HAP-1 (cell line): ENCODE measurements around the gene PDIA2.

Source experiments
- DNase-seq, 2 experiments: peaks; one replicate each; pipeline ENCODE4 v3.0.0-alpha.2; 2016 to 2020; ENCODE audit warnings: low spot score in 2 of 2
- H3K27me3 ChIP-seq: fragments of 250-450 bp; sonication (Bioruptor Pico); 2 replicates; pipeline ENCODE4 v1.5.1; 2020; ENCODE audit warnings: low read depth, mild to moderate bottlenecking, moderate library complexity
- H3K36me3 ChIP-seq: fragments of 250-450 bp; sonication (Bioruptor Pico); replicated peaks from 2 replicates; pipeline ENCODE4 v1.5.1; 2020; ENCODE audit warnings: mild to moderate bottlenecking
- H3K4me1 ChIP-seq: fragments of 250-450 bp; sonication (Bioruptor Pico); 2 replicates; pipeline ENCODE4 v1.5.1; 2020; ENCODE audit warnings: mild to moderate bottlenecking
- H3K4me3 ChIP-seq: fragments of 250-450 bp; sonication (Bioruptor Pico); 2 replicates; pipeline ENCODE4 v1.5.1; 2020; ENCODE audit warnings: mild to moderate bottlenecking, moderate library complexity
- H3K9me3 ChIP-seq: fragments of 250-450 bp; sonication (Bioruptor Pico); 2 replicates; pipeline ENCODE4 v1.5.1; 2020; ENCODE audit warnings: mild to moderate bottlenecking, moderate library complexity
- in situ Hi-C: fragments of 300-500 bp; cut with MboI; formaldehyde crosslinking; loops from 3 replicates; pipeline ENCODE4 v1.14.3; 2020; ENCODE audit warnings: low sequenced_read_pairs, inconsistent platforms, mixed read lengths

PDIA2 gene

DNA sequence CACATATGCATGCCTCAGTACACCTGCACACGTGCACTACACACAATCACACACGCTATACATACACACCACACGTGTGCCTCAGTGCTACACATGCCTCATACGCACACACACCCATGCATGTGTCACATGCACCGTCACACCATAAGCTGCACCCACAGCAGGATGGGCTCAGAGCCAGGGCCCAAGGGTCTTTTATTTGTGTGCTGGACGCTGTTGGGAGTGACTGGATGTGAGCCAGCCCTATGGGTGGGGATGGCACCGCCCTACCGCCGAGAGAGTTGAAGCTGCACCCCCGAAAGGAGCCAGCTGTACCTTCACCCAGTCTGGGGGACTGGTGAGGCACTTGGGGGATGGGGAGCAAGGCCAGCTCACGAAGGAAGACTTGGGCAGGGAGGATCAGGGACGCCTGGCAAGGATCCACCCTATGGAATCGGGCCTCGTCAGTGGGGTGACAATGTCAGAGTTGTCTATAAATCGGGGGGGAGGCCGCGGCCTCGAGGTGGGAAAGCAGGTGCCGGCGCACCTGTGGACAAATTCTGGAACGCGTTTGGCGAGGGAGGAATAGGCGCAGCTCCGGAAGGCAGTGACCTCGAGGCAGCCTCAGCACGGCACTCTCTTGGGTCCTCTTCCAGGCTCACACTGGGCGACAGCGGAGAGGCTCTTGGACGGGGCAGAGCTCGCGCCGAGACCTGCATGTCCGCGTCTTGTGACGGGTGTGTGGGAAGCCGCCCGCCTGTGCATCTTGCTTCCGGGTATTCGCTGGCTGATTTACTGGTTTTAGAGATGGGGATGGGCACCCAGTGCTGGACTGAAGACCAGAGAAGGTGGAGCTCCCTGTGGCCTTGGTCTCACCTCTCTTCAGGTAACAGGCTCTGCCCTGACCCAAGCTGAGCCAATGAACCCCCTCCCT is 14.6 kb upstream of the PDIA2 start:
- H3K36me3 ChIP-seq: peaks cover 3% of the 10 kb centered on the region
- no peaks in the 10 kb centered on the region for H3K27me3 ChIP-seq
- no peaks in the 10 kb centered on the region for H3K9me3 ChIP-seq
- in situ Hi-C loops: no loop called here
- no peaks in the 10 kb centered on the region; the same call in 1 of the 2 replicates for H3K4me1 ChIP-seq
- no peak for DNase-seq
- H3K4me3 ChIP-seq: no peak overlapping the region

DNA sequence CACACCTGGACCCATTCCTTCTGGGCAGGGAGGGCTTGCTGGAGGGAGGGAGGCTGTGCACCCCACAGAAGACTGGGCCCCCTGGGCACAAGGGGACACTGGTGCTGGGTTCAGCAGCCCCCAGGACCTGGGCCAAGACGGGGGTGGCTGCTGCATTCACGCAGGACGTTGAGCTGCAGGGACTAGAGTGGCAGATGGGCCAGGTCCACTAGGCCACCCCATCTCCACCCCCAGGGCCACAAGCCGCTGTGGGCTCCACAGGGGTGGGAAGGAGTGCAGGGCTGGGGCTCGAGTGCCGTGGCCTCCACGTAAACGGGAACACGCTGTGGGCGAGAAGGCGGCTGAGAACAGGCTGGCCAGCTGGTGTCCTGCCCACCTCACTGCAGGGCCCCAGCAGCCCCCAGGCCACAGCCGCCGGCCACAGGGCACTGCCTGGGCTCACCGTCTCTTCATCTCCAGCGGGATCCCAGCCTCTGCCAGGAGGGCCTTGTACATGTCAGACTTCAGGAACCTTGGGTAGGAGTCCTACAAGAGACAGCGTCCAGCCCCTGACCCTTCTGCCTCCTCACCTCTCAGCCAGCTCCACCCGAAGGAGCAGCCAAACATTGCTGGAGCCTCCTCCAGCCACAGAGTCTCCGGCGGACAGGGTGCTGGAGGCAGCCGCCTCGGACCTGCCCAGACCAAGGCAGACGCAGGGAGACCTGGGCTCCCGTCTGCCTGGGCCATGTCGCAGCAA is 13.7 kb upstream of the PDIA2 start:
- Histone ChIP-seq H3K36me3 (peaks cover 3% of the 10 kb centered on the region), H3K9me3 (no peaks in the 10 kb centered on the region), H3K4me3 (no peak overlapping the region), H3K4me1 (no peaks in the 10 kb centered on the region; the same call in 1 of the 2 replicates), H3K27me3 (no peaks in the 10 kb centered on the region)
- in situ Hi-C loops: no loop called here
- DNase-seq: no peak

DNA sequence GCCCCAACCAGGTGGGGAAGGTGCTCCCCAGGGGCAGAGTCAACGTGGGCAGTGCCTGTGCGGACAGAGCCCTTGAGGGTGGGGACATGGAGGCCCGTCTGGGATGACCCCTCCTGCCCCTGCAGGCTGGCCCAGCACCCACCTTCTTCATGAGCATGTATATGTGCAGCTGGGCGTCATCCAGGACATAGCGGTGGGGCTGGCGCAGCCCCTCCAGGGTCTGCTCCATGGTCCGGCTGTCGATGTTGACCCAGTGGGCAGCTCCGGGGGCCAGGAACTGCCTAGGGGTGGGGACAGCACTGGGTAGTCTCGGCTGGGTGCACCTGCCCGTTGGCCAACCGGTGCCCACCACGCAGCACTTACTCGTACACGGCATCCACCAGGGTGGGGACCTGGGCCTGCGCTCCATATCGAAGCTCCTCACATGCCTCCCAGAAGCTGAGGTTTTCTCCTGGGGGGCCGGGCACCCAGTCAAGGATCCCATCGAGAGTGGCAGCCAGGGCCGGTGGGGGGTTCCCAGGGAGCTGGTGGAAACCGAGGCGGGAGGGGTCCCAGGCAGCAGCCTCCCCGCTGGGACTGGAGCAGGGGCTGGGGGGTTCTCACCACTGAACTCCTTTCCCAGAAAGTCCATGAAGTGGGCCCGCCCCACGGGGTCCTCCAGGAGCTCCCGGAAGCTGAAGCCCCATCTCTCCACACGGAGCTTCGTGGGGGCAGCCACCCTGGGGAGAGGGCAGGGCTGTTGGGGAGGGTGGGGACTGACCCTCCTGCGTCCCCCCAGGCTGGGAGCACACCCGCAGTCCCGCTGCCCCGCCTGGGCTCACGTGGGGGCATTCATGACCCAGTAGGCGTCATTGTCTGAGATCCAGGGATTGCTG is 12.3 kb upstream of the PDIA2 start:
- Histone ChIP-seq H3K9me3 (no peaks in the 10 kb centered on the region), H3K36me3 (no peaks in the 10 kb centered on the region), H3K27me3 (no peaks in the 10 kb centered on the region), H3K4me1 (no peaks in the 10 kb centered on the region; the same call in 1 of the 2 replicates), H3K4me3 (no peak overlapping the region)
- in situ Hi-C loops: no loop called here
- no peak for DNase-seq

DNA sequence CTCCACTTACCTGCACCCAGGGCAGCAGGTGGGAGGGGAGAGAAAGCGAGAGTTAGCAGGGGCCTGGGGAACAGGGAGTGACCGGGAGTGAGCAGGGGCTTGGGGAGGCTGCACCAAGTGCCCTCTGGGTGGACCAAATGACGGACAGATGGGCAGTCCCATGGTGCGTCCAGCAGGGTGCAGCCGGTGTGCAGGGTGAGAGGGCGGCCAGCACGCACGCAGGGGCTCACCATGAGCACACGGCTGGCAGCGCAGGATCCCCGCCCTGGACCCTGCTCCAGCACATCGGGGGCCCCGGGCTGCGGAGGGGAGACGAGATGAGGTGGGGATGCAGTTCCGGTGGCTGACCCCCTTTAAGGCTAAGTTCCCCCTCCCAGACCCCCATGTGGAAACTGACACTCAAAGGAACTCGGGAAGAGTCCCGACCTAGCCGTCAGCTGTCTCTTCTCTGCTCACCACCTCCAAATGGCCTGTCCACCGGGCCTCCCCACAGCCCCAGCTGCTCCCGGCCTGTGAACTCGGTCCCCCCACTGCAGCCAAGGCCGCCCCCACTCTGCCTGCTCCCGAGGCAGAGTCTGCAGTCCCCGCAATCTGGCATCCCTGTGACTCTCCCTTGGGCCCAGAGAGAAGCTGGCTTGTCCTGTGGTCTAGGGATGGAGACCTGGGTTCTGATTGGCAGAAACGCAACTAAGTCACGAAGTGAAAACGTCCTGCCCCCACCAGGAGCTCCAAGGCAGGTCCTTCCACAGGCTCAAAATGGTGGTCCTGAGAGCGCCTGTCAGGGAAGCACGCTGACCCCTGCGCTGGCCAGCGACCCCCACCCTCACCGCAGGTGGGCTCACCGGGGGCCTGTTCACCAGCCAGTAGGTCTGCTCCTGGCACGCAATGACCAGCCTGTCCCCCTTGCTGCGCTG is 10.1 kb upstream of the PDIA2 start:
- Histone ChIP-seq H3K9me3 (no peaks in the 10 kb centered on the region), H3K4me1 (no peaks in the 10 kb centered on the region; the same call in 1 of the 2 replicates), H3K36me3 (no peaks in the 10 kb centered on the region), H3K27me3 (no peaks in the 10 kb centered on the region), H3K4me3 (no peak overlapping the region)
- DNase-seq: no peak
- in situ Hi-C loops: no loop called here

DNA sequence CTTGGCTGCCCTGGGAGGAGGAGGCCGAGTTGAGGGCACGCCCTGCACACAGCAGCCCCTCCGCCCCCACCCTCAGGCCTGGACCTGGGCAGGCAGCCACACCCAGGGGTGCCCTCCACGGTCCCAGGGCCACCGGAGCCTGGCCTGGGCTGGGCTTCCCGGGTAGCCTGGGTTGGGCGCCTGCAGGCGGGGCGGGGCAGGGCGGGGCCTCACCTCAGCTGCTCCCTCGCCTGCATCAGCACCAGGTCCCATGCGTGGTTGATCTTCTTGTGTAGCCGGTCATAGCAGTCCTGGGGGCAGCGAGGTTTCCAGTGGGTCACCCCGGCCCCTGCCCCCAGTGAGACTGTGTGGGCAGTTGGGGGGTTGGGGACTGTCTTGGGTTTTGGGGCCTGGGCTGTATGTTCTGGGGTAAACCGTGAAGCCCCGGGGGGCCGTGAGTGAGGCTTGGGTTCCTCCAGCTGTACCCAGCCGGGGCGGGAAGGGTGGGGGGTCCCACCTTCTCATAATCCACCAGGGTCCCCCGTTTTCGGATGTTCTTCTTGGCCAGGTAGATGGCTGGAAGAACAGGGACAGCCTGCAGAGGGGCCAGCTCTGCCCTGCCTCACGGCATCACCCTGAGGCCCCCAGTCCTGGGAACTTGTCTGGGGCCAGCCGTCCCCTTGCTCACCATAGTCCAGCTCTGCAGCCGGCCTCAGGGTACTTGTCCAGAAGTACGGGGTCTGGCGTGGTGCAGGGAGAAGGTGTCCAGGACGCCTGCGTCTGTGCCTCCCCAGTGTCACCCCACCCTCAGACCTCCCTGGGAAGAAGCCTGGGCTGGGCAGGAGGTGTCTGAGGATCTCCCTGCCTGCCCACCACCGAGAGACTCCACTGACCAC is 9.2 kb upstream of the PDIA2 start:
- peak in 1 of 2 experiments; percentile 66 for DNase-seq
- in situ Hi-C loops: no loop called here

DNA sequence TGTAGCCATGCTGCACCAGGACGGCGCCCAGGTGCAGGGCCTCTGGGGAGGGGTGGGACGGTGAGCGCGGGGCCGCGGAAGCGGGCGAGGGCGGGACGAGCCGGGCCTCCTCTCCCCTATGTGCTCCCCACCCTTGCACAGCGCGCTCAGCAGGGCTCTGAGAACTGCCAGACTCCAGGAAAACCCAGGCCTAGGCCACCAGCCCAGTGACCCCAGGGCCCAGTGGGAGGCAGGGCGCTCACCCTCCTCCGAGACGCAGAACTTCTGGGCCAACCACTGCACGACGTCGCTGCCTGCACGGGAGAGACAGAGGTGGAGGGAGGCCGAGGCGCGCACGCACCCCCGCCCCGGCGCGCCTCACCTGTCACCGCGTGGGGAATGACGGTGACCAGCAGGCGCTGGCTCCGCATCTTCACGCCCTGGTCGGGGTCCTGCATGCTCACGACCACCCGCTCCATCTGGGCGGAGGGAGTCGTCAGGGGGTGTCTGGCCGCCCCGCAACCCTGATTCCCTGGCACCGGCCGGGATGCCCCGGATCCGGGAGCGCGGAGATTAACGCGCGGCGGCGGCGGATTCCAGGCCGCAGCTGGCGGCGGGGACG is 7.8 kb upstream of the PDIA2 start:
- Histone ChIP-seq H3K36me3 (no peaks in the 10 kb centered on the region), H3K27me3 (no peaks in the 10 kb centered on the region), H3K4me3 (no peak overlapping the region), H3K4me1 (no peaks in the 10 kb centered on the region; the same call in 1 of the 2 replicates), H3K9me3 (no peaks in the 10 kb centered on the region)
- no peak for DNase-seq
- in situ Hi-C loops: no loop called here

More for the DNA sequence above, 9.2 kb upstream of the PDIA2 start:
- no peaks in the 10 kb centered on the region for H3K27me3 ChIP-seq
- no peaks in the 10 kb centered on the region for H3K36me3 ChIP-seq
- no peaks in the 10 kb centered on the region; the same call in 1 of the 2 replicates for H3K4me1 ChIP-seq
- H3K9me3 ChIP-seq: no peaks in the 10 kb centered on the region
- no peak overlapping the region for H3K4me3 ChIP-seq

DNA sequence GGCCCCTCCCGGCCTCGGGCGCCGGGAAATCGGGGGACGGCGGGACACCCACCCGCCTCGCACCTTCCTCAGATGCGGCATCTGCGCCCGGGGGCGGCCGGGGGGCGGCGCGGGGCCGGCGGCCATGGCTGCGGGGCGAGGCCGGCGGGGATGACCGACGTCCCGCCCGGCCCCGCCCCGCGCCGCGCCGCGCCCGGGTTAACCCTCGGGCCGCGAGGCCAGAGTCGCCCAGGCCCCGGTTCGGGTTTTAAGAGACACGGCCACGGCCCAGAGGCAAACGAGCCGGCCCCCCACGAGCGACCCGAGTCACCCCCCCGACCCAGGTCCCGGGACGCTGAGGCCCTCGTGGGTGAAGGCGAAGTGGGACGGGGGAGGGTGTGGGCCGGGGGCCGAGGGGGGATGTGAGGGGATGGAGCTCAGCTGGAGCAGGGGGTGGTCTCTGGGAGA is 7.2 kb upstream of the PDIA2 start, which contains the start of gene RGS11:
TSS of gene RGS11 (minus strand) at position 159 of the 447 bp plus-strand sequence. CDS start at position 126, 33 bp downstream.
- H3K4me1 ChIP-seq: no peaks in the 10 kb centered on the region; the same call in none of the 2 replicates
- in situ Hi-C loops: no loop called here
- DNase-seq: no peak
- H3K27me3 ChIP-seq: no peaks in the 10 kb centered on the region
- no peak within 1 kb of the TSS for H3K4me3 ChIP-seq
- H3K9me3 ChIP-seq: no peaks in the 10 kb centered on the region
- H3K36me3 ChIP-seq: no peaks in the 10 kb centered on the region

DNA sequence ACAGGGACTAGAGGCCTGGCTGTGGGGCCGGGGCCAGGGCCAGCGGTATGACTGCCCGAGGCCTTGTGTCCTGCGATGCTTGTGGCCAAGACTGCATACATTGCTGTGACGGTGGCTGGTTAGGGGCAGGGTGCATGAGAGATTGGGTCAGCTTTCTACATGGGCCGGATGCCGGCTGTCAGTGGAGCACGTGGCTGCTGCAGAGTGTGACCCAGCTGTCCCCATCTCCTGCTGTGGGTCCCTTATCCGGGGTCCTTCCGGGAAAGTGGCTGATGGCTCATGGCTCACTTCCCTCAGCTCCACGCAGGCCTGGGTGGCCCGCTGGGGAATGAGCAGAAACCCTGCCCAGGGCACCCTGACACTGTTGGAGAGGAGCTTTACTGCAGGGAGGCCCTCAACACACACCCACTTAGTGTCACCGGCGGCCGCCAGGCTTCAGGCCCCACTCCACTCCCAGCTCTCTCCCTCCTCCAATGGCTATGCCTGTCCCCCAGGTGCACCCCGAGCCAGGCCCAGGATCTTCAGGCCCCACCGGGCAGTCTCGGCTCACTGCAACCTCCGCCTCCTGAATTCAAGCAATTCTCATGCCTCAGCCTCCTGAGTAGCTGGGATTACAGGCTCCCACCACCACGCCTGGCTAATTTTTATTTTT is 6.4 kb upstream of the PDIA2 start:
- H3K27me3 ChIP-seq: no peaks in the 10 kb centered on the region
- in situ Hi-C loops: no loop called here
- peaks cover 4% of the 10 kb centered on the region for H3K4me1 ChIP-seq
- DNase-seq: no peak
- H3K36me3 ChIP-seq: no peaks in the 10 kb centered on the region
- no peaks in the 10 kb centered on the region for H3K9me3 ChIP-seq
- H3K4me3 ChIP-seq: no peak overlapping the region

DNA sequence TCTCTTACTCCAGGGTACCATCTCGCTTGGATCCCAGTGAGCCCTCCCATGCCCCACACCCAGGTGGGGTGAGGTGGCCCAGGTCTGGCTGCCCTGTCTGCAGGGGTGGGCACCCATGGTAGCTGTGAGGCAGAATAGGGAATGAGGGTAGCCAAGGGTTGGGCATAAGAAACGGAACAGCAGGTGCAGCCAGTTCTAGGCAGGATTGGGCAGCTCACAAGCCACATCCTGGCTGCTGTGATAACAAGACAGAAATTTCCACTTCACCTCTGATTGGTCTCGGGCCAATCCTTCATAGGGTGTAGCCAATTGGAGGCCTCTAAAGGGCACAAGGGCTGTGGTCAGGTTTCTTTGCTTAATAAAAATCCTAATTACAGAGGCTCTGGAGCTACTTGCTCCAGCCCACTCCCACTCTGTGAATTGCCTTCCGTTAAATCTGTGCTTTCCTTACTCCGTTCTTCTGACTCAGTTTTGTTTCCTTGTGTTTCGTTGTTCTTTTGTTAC is 4.0 kb upstream of the PDIA2 start:
- Histone ChIP-seq H3K4me1 (peaks cover 4% of the 10 kb centered on the region), H3K27me3 (no peaks in the 10 kb centered on the region), H3K36me3 (no peaks in the 10 kb centered on the region), H3K9me3 (no peaks in the 10 kb centered on the region), H3K4me3 (no peak overlapping the region)
- in situ Hi-C loops: no loop called here
- DNase-seq: no peak

DNA sequence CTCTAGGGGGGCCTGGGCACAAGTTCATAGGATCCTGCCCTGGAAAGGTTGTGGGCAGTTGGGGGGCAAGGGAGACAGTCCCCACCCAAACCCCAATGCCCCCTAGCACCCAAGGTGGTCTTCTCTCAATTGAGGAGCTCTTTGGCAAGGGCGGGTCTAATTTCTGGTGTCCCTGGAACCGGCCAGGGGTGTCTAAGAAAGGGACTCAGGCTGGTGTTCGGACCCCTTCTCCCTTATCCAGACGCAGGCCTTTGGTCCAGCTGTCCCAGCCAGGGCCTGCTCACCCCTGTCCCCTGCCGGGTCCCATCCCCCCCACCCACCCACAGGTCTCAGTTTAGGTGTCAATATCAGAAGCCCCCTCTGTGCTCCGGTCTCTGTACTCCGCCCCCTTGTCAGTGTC is 3.4 kb upstream of the PDIA2 start:
- H3K27me3 ChIP-seq: no peaks in the 10 kb centered on the region
- H3K36me3 ChIP-seq: peaks cover 2% of the 10 kb centered on the region
- no peak overlapping the region; the same call in 1 of the 2 replicates for H3K4me3 ChIP-seq
- in situ Hi-C loops: no loop called here
- H3K9me3 ChIP-seq: no peaks in the 10 kb centered on the region
- peaks cover 4% of the 10 kb centered on the region for H3K4me1 ChIP-seq
- no peak for DNase-seq

DNA sequence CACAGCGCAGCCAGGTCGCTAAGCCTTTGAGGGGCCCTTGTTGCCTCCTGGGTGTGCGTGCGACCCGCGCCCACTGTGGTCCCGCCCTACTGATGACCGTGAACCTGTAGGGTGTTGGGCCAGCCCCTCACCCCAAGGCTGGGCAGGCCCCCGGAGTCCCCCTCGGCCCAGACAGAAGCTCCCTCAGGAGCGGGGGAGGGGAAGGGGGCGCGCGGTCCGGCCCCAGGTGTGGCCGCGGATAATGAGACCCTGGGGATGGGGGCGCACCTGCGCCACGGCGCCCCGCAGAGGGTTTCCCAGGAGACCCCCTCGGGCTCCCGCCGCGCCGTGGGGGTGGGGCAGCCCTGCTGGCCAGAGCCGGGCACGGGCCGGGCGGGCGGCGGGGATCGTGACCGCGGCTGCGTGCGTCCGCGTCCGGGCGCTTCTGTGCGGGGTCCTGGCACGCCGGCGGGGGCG is 2.9 kb upstream of the PDIA2 start:
- H3K9me3 ChIP-seq: no peaks in the 10 kb centered on the region
- no peaks in the 10 kb centered on the region for H3K27me3 ChIP-seq
- in situ Hi-C loops: no loop called here
- peaks cover 7% of the 10 kb centered on the region for H3K36me3 ChIP-seq
- H3K4me3 ChIP-seq: peak overlapping the region; percentile 28
- H3K4me1 ChIP-seq: peaks cover 4% of the 10 kb centered on the region
- DNase-seq: no peak
